DND-41 (cell line): Measurements from ENCODE around the gene NF1.

Experiments used
- EZH2 ChIP-seq: IDR thresholded peaks from 3 replicates; pipeline ENCODE4 v1.6.1; 2012; ENCODE audit warnings: borderline replicate concordance, low read depth, mild to moderate bottlenecking, moderate library complexity, low read length, inconsistent platforms; ENCODE audit not compliant: severe bottlenecking
- TF ChIP-seq, protein P1 (sequence below): IDR thresholded peaks from 2 replicates; pipeline ENCODE4 v1.5.1; 2012; ENCODE audit warnings: borderline replicate concordance, low read length, moderate library complexity, mild to moderate bottlenecking; ENCODE audit not compliant: poor library complexity, severe bottlenecking; ENCODE audit errors: extremely low read depth

DNA sequence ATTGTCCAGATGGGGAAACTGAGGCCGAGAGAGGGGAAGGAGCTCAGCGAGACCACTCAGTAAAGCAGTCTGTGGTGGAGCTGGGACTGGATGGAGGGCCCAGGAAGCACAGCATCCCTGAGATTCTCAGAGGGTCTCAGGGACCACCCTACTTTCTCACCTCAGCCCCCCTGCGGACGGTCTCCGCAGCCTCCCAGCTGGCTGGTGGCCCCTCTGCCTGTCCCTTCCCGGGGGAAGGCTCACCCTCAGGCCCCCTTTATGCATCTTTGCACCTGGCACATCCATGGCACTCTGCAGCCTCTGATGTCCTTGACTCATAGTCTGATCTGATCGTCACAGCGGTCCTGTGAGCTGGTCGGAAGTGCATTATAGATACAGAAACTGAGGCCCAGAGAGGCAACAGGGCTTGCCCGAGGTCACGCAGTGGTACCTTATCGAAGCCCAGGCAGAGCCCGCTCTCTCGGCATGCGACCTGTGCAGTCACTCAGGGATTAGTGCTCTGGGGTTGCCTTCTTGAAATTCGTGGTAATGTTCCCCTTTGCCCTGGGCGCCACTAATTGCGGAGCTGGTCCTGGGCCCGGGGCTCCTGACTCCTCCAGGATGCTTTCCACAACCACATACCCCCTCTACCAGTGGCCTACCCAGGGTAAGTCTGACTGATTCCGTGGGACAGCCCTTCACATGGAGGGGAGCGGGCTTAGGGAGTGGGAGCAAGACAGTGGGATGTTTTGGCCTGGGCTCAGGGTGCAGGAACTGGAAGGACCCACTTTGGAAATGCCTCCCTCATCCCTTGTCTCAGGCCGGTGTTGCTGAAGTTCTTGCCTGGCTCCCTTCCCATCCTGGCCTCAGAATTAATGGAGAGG is 321.1 kb downstream of the NF1 start:
- TF ChIP-seq, protein P1, sequence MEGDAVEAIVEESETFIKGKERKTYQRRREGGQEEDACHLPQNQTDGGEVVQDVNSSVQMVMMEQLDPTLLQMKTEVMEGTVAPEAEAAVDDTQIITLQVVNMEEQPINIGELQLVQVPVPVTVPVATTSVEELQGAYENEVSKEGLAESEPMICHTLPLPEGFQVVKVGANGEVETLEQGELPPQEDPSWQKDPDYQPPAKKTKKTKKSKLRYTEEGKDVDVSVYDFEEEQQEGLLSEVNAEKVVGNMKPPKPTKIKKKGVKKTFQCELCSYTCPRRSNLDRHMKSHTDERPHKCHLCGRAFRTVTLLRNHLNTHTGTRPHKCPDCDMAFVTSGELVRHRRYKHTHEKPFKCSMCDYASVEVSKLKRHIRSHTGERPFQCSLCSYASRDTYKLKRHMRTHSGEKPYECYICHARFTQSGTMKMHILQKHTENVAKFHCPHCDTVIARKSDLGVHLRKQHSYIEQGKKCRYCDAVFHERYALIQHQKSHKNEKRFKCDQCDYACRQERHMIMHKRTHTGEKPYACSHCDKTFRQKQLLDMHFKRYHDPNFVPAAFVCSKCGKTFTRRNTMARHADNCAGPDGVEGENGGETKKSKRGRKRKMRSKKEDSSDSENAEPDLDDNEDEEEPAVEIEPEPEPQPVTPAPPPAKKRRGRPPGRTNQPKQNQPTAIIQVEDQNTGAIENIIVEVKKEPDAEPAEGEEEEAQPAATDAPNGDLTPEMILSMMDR, result no peak
- no peak for TF ChIP-seq EZH2
